CD4-positive, alpha-beta T cell treated with Interleukin-4 for 4 hours (primary cell): ENCODE measurements around the gene TUBA8.
"Not testable (repeated sequence)": the region's sequence is repeated elsewhere in the genome, so short reads cannot be mapped to it uniquely, and the experiment has no call there.

Source experiments
- DNase-seq: peaks from one replicate; pipeline ENCODE4 v3.0.0-alpha.2; 2020

Gene TUBA8

DNA sequence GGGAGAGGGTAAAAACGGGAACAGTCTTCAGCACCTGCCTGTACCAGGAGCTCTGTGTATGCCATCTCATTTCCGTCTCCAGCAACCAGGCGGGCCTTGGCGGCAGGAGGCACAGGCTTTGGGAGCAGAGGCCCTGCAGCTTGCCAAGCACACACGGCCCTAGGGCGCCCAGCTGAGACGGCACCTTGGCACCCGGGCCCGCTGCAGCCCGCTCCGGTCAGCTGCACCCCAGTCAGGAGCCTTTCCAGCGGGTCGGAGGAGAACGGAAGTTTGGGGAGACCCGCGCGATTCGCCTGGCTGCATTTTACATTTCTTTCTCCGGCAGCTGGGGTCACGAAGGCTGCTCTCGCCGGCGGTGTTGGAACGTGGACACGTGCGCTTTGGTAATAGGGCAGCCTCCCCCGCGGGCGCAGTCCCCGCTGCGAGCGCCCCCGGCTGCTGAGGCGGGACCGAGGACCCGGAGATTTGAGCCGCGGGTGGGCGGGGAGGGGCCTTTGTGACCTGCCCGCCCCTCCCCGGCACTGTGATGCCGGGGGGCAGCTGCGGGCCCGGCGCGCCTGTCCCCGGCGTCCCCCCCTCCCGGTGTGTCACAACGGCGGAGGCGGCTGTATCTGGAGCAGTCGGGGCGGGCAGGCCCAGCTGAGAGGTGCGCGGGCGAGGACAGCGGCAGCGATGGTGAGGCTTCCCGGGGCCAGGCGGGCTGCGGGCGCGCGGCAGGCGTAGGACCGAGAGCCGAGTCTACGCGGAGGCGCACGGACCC lies at the start of gene TUBA8:
TSS of gene TUBA8 (plus strand) at position 616 of the 760 bp plus-strand sequence. CDS start at position 673, 57 bp downstream.
- DNase-seq = no peak

DNA sequence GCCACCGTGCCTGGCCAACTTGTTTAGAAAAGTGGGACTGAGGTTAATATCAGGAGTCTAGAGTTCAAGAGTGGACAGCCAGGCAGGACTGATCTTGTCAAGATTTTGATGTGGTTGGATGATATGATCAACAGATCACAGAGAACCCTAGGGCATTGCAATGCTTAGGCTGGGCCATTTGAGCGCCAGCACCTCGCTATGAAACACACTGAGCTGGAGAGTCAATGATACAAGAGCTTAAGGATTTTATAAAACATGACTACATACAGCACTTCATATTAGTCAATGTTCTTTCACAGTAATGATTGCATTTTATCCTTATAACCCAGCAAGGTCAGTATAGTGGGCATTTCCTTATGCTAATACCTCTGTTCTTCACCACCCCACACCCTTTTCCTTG lies 48.2 kb upstream of the TUBA8 start:
- no peak for DNase-seq

DNA sequence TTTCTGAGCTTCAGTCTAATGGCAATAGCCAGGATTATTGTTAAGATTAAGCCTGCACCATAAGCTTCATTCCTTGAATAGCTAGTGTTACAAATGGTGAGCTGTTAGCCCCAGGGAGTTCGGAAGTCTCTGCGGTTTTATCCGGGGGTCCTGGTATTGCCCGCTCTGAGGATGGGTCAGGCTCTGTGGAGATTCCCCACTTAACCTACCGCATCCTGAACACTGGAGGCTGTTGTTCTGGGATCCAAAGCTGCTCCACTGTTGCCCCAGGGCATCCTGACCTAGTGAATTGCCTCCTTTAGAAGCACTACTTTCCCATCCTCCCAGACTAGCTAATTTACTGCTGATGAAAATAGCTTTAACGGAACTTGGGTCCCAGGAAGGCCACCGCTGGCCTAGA lies 47.3 kb upstream of the TUBA8 start:
- DNase-seq = no peak

DNA sequence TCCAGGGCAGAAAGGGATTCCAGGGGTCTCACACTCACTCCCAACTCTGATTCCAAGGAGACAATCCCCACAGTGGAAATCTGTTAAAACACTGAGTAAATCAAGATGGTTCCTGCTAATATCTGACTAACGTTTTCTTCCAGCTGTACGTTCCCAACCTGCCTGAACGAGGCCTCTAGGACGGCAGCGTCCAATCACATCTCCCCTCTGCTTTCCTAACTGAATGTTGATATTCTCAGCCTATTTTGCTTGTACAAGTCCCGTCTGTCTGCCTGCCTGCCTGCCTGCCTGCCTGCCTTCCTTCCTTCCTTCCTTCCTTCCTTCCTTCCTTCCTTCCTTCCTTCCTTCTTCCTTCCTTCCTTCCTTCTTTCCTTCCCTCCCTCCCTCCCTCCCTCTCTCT lies 46.9 kb upstream of the TUBA8 start:
- not testable (repeated sequence) for DNase-seq

DNA sequence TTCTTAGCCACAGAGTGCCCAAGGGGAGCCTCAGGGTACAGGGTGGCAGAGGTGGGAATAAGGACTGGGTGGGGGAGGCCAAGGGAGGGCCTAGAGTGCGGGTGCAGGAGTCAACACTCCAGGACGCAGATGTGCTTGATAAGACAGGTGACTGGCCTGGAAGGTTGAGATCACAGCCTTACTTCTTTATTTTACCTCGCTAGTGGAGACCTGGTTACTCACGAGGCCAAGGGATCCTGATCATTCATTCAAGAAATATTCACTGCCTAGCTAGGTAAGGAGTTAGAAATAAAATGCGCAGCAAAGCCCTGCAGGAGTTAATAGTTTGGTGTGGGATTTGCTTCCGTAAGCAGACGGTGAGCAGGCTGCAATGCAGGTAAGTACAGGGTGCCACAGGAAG lies 46.0 kb upstream of the TUBA8 start:
- DNase-seq = no peak

DNA sequence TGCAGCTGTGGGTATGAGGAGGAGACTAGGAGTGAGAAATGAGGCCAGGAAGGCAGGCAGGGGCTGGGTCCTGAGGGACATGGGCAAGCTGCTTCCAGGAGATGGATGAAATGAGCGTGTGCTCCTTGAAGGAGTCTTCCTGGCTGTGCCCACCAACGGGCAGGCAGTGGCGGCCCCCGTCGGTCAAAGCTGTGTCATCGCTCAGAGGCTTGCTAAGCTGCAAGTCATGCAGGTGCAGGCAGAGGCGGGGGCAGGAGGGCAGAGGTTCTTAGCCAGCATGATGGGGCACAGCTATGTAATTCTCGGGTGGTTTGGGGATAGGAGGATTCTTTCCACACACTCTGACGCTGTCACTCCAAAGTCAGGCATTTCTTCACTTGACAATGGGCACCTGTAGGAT lies 45.4 kb upstream of the TUBA8 start:
- no peak for DNase-seq

DNA sequence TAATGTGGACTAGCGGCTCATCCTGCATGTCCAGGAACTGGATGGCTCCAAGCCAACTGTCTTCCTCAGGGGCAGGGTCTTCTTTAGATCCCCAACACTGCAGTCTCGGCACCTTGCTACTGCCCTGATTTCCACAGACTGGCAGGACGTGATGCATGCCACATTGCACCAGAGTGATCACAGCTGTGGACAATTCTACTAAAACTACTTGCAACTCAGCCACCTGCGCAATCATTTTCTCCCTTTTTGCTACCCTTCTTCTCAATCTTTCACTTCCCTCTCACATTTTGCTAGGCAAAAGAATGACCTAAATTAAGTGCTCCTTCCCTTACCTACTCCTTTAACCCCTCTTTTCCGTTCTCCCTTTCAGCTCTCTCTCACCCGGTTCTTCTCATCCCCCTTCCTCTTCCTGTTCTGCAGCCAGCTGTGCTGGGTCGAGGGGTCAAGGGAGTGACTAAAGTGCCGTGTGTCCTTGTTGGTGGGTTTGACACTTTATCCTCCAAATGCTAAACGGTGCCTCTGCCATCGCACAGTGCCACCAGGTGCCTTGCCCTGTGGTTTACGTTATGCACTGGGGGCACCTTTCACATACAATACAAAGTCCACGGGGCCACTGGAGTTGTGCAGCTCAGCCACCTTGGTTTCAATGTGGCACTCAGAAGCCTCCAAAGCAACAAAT lies 44.3 kb upstream of the TUBA8 start:
- no peak for DNase-seq

DNA sequence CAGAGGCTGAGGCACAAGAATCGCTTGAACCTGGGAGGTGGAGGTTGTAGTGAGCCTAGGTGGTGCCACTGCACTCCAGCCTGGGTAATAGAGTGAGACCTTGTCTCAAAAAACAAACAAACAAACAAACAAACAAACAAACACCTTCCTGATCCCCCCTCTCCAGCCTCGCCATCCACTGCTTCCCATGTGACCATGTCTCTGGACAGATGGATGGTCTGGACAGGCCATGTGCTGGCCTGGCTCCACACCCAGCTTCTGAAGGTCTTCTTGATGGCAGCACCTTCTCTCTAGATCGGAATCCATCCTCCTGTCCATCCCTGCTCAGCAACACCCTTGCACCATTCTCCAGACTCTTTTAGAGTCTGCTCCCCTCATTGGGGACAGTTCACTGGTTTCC lies 43.5 kb upstream of the TUBA8 start:
- no peak for DNase-seq

DNA sequence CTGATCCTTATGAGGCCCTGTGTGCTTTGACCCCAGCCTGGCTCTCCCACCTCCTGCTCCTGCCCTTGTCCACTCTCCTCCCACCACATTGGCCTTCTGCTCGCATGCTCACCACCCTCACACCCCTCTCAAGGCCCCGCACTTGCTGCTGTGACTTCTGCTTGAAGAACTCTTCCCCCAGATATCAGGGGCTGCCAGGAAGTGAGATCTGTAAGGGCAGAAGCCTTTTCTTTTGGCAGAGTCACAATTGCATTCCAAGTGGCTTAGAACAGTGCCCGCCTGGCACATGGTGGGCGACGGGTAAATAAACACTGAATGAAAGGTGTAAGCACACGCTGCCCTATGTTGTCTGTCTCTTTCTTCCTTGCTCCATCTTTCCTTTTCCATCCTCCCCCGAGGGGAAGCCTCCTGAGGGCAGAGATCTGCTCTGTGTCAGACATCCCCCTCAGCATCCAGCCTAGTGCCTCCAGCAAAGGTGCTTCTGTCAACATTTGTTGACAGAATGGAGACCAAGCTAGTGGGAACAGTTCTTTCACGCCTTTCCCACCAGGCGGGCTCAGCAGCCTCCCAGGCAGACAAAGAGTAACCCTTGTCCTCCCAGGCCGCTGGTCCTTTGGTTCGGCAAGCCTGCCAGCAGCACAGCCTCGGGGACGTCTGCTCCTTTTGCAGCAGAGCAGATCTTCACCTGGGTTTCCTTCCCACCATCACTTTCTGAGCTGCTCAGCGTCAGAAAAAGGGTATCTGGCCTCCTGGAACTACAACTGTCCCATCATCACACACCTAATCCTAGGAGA lies 42.9 kb upstream of the TUBA8 start:
- no peak for DNase-seq

DNA sequence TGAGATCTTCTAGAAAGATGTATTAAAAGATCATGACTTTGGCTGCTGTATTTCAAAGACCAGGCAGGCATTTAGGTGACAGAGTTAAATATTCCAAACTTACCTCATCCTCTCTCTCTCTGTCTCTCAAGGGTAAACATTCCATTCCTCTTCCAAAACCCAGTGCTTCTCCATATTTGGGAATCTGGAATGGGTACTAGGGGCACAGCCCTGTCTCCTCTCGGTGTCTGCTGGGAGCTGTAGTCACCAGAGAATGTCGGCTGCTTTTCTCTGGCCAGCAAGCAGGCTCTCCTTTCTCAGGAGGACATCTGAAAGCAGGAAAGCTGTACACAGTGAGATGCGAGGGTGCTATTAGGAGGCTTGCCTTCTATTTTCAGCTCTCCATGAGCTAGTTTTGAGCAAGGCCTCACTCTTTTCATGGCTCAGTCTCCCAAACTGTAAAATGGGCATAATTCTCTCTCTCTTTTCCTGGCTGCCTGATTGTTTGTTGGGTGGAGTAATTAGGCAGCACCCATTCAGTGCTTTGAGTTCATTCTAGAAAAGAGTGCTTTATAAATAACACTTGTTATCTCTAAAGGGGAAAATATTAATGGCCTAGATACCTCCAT lies 42.1 kb upstream of the TUBA8 start:
- no peak for DNase-seq

DNA sequence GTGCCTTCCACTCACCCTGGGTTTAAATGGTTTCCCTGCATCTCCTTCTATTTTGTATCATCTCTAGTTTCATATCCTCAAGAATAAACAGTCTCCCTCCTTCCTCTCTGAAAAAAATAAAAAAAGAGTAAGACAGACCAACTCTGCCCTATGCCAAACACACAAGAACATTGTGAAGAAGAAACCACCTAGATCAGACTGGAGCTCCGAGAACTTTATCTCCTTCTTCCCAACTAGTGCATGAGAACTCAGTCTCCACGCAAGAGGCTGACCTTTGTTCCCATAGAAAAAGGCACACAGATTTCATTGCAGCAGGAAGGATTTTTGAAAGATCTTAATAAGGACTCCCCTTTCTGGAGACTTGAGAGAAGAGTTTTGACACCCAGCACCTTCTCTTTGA lies 41.6 kb upstream of the TUBA8 start:
- DNase-seq = no peak

DNA sequence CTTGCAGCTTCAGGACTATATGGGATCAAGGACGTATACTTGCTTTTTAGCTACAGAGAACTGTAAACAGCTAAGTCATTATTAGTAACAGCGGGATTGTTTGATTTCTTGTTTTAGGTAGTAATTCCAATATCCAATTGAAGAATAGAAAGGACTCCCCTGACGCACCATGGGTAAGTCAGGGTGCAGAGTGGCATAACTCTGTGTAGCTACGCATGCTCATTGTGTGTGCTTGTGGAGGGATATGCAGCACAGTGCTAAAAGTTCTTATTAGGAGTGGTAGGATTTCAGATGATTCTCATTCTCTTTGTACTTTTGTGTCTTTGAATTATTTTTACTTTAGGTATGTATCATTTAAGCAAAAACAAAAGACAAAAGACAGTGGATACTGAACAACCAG lies 40.6 kb upstream of the TUBA8 start:
- DNase-seq = no peak

DNA sequence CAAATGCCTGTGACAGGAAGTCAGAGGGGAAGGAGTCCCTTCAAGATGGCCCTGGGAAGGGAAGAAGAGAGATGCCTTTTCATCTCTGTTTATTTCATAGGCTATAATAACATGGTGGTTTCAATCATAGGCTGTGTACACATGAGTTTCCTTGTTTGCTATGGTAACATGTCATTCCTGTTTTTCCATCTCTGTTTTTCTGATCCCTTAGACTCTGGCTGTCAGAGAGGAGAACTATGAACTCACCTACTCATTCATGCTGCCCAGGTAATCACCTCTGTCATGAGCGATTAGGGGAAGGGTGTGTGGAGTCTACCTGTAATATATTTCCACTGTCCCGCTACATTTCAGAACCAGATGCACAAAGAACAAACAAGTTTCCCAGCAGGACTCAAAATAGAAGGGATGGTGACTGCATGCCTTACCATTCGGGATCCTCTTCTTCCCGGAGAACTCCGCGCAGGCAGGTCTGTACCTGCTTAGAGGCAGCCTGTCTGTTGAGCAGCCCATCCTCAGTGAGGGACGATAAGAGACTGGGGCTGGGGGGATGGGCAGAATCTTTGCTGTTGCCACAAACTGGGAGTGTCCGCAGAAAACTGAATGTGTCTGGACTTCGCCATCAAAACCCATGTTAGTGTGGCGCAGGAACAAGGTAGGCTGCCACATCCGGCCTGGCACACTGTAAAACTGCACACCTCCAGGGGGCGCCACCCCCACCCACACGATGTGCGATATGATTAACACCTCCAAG lies 39.9 kb upstream of the TUBA8 start:
- DNase-seq = no peak

DNA sequence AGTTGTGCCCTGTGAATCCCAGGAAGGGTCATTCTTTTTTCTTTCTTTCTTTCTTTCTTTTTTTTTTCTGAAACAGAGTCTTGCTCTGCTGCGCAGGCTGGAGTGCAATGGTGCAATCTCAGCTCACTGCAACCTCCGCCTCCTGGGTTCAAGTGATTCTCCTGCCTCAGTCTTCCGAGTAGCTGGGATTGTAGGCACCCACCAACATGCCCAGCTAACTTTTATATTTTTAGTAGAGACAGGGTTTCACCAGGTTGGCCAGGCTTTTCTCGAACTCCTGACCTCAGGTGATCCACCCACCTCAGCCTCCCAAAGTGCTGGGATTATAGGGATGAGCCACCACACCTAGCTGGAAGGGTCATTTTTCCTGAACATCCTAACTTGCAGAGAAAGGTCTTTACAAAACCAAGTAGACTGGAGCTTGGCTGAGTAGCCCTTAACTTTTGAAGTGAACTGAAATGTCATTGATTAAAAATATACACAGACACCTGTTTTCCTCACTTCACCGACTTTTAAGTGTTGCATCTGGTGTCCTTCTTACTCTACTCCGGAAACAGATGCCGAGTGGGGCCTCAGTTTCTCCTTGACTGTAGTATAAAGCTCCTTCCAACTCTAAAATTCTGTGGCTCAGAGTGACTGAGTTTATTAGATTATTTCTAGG lies 39.2 kb upstream of the TUBA8 start:
- DNase-seq = not testable (repeated sequence)

DNA sequence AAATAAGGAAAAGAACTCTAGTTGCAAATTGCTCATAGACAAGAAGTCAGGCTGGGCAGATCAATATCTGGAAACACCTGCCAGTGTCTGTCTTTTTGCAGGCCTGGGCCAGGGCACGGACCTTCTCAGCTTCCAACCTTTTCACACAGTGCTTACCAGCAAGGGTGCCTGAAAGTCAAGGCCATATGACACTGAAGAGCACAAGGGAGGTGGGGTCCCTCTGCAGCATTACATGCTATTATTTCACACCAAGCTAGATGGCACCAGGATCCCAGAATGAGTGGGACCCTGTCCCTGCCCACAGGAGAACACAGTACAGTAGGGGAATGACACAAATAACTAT lies 38.7 kb upstream of the TUBA8 start:
- DNase-seq = no peak

DNA sequence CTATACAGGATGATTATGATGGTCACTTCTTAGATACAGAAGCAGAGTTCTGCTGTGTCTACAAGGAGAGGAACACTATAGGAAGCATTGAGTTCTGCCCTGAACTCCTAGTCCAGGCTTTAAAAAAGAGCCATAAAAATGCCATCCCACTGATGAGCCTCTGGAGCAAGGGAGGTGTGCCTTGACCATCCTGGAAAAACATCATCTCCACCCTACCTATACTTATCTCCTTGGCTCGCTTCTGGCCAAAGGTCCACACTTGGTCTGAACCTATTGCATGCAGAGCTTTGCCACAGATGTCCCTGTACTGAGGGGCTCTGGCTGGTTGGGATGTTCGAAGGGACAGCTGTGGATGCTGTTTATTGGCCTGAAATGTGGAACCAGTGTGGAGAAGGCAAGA lies 37.1 kb upstream of the TUBA8 start:
- DNase-seq = no peak

DNA sequence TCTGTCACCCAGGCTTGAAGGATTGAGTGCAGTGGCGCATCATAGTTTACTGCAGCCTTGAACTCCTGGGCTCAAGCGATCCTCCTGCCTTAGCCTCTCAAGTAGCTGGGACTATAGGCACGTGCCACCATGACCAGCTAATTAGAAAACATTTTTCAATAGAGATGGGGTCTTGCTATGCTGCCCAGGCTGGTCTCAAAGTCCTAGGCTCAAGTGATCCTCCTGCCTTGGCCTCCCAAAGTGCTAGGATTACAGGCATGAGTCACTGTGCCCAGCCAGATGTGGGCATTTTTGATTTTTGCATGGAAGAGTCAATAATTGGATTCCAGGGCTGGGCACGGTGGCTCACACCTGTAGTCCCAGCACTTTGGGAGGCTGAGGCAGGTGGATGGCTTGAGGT lies 36.7 kb upstream of the TUBA8 start:
- DNase-seq = not testable (repeated sequence)

DNA sequence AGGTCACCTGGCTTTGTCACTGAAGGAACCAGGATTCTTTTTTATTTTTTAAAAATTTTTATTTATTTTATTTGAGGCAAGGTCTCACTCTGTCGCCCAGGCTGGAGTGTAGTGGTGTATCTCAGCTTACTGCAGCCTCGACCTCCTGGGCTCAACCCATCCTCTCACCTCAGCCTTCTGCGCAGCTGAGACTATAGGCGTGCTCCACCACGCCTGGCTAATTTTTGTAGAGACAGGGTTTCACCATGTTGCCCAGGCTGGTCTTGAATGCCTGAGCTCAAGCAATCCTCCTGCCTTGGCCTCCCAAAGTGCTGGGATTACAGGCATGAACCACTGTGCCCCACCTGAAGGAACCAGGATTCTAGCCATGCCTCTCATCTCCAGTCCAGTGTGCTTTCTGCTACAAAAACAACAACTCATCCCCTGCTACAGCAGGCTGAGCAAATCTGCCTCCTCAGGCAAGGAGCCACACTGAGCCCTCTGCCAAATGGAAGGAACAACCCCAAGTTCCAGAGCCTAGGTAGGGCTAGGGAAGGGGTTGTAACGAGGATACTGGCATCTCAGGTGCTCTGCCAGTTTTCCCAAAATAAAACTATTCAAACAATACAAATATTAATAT lies 35.4 kb upstream of the TUBA8 start:
- DNase-seq = no peak

DNA sequence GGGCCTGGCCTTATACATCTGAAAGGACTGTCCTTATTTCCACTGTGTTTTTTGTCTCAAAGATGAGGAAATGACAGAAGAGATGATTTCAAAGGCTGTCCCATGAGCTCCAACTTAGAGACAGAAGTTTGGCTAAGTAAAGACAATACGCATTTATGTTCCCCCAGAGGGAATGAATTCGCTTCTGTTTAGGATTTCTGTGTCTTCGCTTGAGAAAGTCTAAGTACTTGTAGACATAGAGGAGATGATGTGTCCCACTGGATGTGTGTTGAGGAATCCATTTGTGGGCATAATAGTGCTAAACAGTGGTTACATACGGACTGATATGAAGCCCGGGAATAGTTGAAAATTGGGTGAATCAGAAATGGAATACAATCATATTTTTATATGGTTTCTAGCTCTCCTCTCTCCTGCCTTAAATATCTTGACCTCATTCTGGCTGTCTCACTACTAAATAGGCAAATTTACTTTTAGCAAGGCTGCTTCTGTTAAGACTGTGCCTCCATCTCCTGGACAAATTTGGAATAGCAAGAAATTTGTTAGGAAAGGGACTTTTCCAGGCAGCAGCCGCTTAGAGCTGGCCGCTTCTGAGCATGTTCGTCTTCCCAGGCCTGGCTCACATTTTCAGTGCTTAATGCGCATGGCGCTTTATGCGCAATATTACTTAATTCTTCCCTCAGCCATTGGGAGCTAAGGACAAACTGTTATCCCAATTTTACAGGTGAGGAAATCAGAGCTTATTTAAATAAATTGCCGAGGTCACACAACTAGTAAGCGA lies 34.7 kb upstream of the TUBA8 start:
- DNase-seq = peak; percentile 76

DNA sequence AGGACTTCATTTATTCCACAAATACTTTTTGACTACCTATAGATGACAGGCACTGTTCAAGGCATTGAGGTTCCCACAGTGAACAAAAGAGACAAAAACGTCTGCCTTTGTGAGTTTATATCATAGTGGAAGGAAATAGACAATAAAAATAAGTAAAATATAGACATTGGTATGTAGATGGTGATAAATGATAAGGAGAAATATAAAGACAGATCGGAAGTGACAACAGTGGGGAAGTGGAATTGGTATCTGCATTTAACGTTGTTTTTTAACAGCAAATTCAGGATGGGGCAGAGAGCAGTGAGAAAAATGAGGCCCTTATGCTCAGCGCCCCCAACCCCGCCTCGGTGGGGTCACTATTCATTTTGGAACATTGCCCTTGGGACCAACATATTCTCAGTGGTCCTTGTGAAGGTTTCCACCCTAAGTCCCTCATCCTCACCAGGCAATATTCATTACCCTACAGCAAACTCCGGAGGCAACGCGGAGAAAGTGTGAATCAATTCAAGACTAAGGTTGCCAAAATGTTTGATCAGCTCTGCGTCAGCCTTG lies 33.4 kb upstream of the TUBA8 start:
- DNase-seq = no peak
